NCI-H2227 (cell line): ENCODE data around the gene NPAS3.

Source experiments
- DNase-seq: peaks from one replicate; lab custom pipeline; 2025; ENCODE audit not compliant: unreplicated experiment; lab: John Stamatoyannopoulos, UW

Gene NPAS3

GRCh38 chr14:33606591-33606990 is 667.9 kb downstream of the NPAS3 start:
- no peak for DNase-seq

- DNase-seq: no peak
These were observed 670.9 kb downstream of the NPAS3 start for GRCh38 chr14:33609582-33609981.

GRCh38 chr14:33610121-33610520 is 671.4 kb downstream of the NPAS3 start:
- no peak for DNase-seq

GRCh38 chr14:33611405-33612196 is 672.9 kb downstream of the NPAS3 start:
- no peak for DNase-seq

GRCh38 chr14:33612197-33612505 is 673.5 kb downstream of the NPAS3 start:
- DNase-seq: no peak

- DNase-seq: no peak
These were observed 678.5 kb downstream of the NPAS3 start for GRCh38 chr14:33617154-33617553.

GRCh38 chr14:33618361-33619105 is 679.9 kb downstream of the NPAS3 start:
- DNase-seq: no peak

GRCh38 chr14:33622496-33622895 is 683.8 kb downstream of the NPAS3 start:
- no peak for DNase-seq

- DNase-seq: no peak
These were observed 691.1 kb downstream of the NPAS3 start for GRCh38 chr14:33629792-33630191.

- DNase-seq: no peak
These were observed 692.3 kb downstream of the NPAS3 start for GRCh38 chr14:33631021-33631420.

GRCh38 chr14:33631441-33631840 is 692.8 kb downstream of the NPAS3 start:
- no peak for DNase-seq

- DNase-seq: no peak
These were observed 696.0 kb downstream of the NPAS3 start for GRCh38 chr14:33634631-33635030.

- DNase-seq: peak; percentile 18
These were observed 698.0 kb downstream of the NPAS3 start for GRCh38 chr14:33636716-33637115.

GRCh38 chr14:33642080-33642479 is 703.4 kb downstream of the NPAS3 start:
- peak; percentile 28 for DNase-seq

GRCh38 chr14:33642691-33643244 is 704.1 kb downstream of the NPAS3 start:
- no peak for DNase-seq

- no peak for DNase-seq
These were observed 704.9 kb downstream of the NPAS3 start for GRCh38 chr14:33643426-33644181.

- no peak for DNase-seq
These were observed 708.1 kb downstream of the NPAS3 start for GRCh38 chr14:33646692-33647260.

GRCh38 chr14:33647385-33647786 is 708.7 kb downstream of the NPAS3 start:
- DNase-seq: no peak

GRCh38 chr14:33650430-33650829 is 711.8 kb downstream of the NPAS3 start:
- DNase-seq: no peak

GRCh38 chr14:33652566-33653307 is 714.1 kb downstream of the NPAS3 start:
- no peak for DNase-seq

- no peak for DNase-seq
These were observed 714.6 kb downstream of the NPAS3 start for GRCh38 chr14:33653308-33653695.
